Stimulated activated CD8-positive, alpha-beta memory T cell treated with anti-CD3 and anti-CD28 coated beads, Interleukin-7, amount 100 ng/mL, for 4 hours (primary cell): Measurements from ENCODE around the gene DZIP1.
"Not testable (repeated sequence)": the region's sequence is repeated elsewhere in the genome, so short reads cannot be mapped to it uniquely, and the experiment has no call there.

Experiments used
- DNase-seq, 2 donors: peaks; one replicate each; pipeline ENCODE4 v3.0.0-alpha.2; 2020; ENCODE audit warnings: low read depth in 2 of 2

The DZIP1 gene

GRCh38 chr13:95604556-95604915 lies 40.0 kb downstream of the DZIP1 start:
- DNase-seq, result no peak

DNA sequence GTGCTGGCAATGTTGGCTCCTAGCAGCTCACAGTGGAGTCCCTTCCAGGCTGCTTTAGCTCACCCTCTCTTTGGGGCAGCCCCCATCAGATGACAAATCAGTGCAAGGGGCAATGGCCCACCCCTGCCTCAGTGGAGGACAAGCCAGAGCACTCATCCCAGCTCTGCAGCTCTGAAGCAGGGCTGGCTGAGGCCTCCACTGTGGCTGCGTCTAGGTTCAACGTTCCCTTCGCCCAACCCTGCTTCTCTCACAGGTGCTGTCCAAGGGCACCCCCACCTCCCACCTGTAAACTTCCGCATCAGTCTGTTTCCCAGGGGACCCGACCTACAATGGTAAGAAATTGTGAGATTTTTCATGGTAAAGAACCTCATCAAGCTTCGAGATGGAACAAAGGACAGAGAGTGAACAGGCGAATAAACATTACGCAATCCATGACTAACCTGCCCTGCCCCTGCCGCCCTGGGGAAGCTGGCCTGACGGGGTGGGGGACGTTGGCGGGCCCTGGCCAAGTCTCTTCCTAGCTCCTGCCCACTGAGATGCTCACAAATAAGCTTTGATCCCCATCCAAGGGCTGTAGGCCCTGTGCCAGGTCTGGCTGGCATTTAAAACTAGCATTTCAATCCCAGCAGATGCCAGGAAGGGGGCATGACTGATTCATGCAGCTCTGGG lies 40.5 kb downstream of the DZIP1 start:
- DNase-seq, result no peak

DNA sequence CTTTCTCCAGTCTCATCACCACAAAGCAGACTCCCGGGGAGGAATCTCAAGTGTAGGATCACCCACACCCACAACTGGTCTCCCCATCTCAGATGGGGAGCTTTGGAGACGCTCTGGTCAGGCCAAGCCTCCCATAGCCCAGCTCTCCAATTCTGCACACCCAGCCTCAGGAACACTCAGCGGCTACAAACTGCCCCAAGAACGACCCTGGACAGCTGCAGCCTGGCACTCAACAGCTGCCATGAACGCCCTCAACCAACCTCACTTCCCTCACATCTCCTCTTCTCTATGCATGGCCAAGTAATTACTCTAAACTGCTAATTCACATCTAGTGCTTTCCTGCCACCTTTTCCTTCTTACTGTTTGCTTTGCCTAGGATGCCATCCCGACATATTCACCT lies 42.6 kb downstream of the DZIP1 start:
- no peak for DNase-seq

GRCh38 chr13:95601216-95601615 lies 43.3 kb downstream of the DZIP1 start:
- DNase-seq, result no peak

DNA sequence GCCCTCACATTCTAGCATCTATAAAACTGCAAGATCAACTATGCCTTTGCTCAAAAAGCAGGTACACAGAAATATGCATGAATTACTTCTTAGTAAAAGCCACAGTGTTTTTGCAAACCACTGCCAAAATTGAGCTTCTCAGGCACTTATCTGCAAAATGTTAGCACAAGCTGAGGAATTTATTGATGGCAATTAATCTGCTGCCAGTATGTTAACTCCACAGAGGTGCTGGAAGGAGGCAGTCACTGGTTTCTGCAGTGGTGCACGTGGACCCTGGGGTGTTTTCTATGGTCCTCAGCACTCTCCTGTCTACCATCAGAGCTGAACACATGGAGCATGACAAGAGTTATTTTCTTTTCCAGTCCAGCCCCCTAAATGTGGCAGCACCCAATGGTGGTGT lies 47.8 kb downstream of the DZIP1 start:
- DNase-seq, result no peak

DNA sequence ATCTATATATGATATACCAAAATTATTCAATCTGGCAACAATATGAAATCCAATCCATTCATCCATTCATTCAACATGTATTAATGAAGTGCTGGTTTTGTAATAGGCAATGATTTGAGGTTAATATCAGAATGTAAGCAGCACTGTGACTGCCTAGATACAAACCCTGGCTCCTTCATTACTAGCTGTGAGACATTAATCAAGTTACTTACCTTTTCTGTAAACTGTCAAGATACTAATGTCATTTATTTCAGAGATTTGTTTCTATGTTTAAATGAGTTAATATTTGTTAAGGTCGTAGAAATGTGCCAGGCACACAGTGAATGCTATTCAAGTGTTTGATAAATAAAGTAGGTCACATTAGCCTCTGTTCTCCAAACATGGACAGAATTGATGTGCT lies 51.0 kb downstream of the DZIP1 start:
- DNase-seq, result no peak

- DNase-seq, result no peak
Measured at GRCh38 chr13:95588721-95589120, 55.8 kb downstream of the DZIP1 start.

- no peak for DNase-seq
Measured at GRCh38 chr13:95588134-95588533, 56.4 kb downstream of the DZIP1 start.

GRCh38 chr13:95585867-95586266 lies 58.6 kb downstream of the DZIP1 start:
- DNase-seq, result no peak

- no peak for DNase-seq
Measured at GRCh38 chr13:95579303-95579702, 65.2 kb downstream of the DZIP1 start.

DNA sequence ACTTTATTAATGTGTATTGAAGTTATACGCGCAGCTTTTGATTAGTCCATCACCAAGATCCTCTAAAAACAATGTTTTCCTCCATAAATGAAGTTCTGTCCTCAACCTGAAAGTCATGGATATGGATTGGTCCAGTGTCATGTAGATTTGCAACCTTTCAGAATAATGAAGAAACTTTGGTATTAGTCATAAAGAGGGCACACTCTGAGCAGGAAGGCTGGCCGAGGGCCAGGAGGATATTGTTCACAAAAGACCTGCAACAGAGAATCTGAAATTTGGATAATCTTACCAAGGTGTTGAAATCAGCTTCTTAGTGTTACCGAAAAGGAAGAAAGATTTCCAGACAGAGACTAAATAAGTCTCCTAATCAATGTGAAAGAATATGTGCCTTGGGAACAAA lies 71.3 kb downstream of the DZIP1 start:
- DNase-seq, result no peak

DNA sequence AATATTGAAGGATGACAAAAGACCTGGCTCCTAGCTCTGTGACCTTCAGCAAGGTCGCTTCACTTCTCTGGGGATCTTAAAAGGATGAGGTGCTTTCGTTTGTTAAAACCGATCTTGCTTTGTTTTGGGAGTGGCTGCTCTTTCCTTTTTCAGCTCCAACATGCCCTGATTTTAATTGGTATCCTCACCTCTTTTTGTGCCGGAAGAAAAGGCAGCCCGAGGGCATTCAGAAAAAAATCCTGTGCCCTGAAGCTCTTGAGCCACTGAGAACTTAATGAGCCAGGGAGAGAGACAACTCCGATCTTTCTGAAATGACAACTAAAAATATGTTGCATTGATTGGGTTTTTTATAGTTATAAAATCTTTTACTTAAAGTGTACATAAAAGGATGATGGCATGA lies 72.6 kb downstream of the DZIP1 start:
- DNase-seq, result no peak

GRCh38 chr13:95570016-95570415 lies 74.5 kb downstream of the DZIP1 start:
- no peak for DNase-seq

GRCh38 chr13:95568131-95568530 lies 76.4 kb downstream of the DZIP1 start:
- DNase-seq, result no peak

DNA sequence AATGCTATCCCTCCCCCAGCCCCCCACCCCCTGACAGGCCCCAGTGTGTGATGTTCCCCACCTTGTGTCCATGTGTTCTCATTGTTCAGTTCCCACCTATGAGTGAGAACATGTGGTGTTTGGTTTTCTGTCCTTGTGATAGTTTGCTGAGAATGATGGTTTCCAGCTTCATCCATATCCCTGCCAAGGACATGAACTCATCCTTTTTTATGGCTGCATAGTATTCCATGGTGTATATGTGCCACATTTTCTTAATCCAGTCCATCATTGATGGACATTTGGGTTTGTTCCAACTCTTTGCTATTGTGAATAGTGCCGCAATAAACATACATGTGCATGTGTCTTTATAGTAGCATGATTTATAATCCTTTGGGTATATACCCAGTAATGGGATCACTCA lies 78.7 kb downstream of the DZIP1 start:
- DNase-seq, result not testable (repeated sequence)

- no peak for DNase-seq
Measured at GRCh38 chr13:95564733-95565291, 79.7 kb downstream of the DZIP1 start.

DNA sequence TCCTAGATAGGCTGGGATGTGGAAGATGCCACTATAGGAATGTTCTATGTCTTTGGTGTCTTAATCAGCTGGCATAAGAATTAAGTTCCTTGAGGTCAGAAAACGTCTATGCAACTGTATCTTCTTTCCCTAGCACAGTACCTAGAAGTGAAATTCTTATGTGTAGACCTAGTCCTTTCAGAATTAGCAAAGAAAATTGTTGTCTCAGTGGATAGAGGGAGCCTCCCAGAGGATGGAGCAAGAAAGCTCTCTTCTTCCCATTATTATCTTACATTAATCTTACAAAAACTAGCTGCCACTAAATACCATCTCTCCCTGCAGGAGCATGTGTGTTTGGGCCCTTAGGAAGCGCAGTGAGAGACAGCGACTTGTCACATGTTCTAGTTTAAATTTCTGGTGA lies 80.4 kb downstream of the DZIP1 start:
- DNase-seq, result no peak

- DNase-seq, result no peak
Measured at GRCh38 chr13:95560387-95560786, 84.1 kb downstream of the DZIP1 start.

DNA sequence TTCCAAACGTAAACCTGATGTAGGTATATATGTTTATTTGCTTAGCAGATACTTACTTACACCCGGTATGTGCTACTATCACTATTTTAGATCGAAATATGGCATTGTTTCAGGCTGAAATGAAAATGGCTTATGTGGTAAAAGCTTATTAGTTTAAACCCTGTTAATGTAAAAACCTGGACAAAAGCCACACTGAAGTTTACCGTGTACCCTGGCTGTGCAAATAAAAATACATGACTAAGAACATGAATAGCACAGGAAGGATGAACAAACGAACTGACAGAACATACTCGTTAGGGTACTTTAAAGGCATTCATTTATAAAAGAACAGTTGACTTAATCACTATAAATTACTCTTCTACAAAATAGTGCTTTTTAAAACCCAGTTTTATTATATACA lies 85.4 kb downstream of the DZIP1 start:
- DNase-seq, result no peak

- DNase-seq, result no peak
Measured at GRCh38 chr13:95557013-95557412, 87.5 kb downstream of the DZIP1 start.

DNA sequence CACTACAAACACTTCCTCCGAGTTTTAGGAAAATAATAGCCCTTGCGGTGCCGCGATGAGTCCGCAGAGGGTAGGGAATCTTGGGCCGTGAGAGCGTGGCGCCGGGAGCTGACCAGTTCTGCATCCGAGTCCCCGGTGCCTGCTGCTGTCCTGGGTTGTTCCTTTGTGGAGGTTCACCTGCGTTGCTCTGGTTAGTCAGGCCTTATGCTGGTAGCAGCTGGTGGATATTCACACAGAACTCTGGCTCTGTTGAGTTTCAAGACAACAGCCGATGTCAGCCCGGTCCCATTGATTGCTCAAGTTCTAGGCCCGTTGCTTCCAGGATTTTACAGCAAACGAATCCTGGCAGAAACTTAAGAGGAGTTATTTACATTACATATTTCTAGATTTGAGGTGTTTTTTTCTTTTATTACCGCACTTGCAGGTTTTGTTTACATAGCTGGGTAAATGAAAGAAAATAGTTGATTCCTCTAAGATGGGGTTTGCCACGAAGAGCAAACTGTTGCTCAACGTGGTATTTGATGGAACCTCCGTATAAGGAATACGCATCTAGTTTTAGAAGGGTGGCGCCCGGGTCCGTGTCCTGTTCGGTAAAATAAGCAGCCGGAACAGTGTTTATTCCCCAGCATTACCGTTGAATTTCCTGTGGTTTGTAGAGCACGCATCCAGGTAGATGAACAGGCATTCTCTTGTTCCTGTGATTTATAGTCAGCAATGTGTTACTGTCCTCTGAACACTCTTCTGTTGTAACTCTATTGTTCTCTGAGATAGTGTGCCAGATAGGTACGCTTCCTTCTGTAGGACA lies 90.7 kb downstream of the DZIP1 start:
- DNase-seq, result no peak

GRCh38 chr13:95552539-95553441 lies 91.7 kb downstream of the DZIP1 start, which contains the start of gene CLDN10:
TSS of gene CLDN10 (plus strand) at chr13:95552720. CDS start at chr13:95552754, 34 bp downstream.
- no peak for DNase-seq
